Measurements from ENCODE around the gene PIF1. TPM values are rescaled to one million over a fixed set of nuclear protein-coding genes. Genes with fewer than 3 reads are reported as not detected.

The PIF1 gene
- total RNA-seq, 2 experiments from 2014 or later = 82.9 to 126 TPM

DNA sequence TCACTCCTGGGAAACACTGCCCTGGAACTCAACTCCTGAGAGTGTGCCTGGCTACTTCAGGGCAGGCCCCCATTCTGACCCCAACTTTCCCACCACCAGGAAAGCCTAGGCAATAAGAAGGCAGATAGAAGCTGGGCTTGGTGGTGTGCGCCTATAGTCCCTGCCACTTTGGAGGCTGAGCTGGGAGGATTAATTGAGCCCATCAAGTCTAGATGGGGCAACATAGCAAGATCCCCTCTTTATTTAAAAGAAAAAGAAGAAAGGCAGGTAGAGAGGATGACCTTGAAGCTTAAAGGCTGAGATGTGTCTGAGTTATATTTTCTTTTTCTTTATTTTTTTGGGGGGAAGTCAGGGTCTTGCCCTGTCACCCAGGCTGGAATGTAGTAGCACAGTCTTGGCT, 45.8 kb downstream of the PIF1 start:
- no peak overlapping the region for H2AFZ ChIP-seq (ENCODE audit: low read length)
- intact Hi-C loops (cut with micrococcal nuclease; ENCODE audit: unreplicated experiment) = no loop called here
- H3K4me1 ChIP-seq (ENCODE audit: insufficient read depth, low read length, poor library complexity, severe bottlenecking) = no peaks in the 10 kb centered on the region
- H3K79me2 ChIP-seq (ENCODE audit: insufficient read depth, low read depth, low read length) = no peaks in the 10 kb centered on the region
- no peaks in the 10 kb centered on the region for H3K9me2 ChIP-seq (ENCODE audit: insufficient read depth, low read length)
- no peaks in the 10 kb centered on the region for H3K36me3 ChIP-seq (ENCODE audit: insufficient read depth, low read length)
- DNase-seq (ENCODE audit: low spot score) = no peak
- no peak overlapping the region for H3K4me2 ChIP-seq (ENCODE audit: low read length)
- ChIA-PET CTCF (ENCODE audit: unreplicated experiment) (no interaction called here), POLR2A (no interaction called here)
- H4K20me1 ChIP-seq (ENCODE audit: insufficient read depth, low read length) = no peaks in the 10 kb centered on the region
- BruUV-seq (replicated peaks) = no TSS peak
- no peaks in the 10 kb centered on the region for H3K9me3 ChIP-seq (ENCODE audit: low read length)
- no peak overlapping the region for H3K4me3 ChIP-seq (ENCODE audit: low read depth, low read length, poor library complexity, severe bottlenecking)
- H3K27ac ChIP-seq (ENCODE audit: low read depth, low read length, poor library complexity, severe bottlenecking) = no peak overlapping the region
- TF ChIP-seq, protein P1, sequence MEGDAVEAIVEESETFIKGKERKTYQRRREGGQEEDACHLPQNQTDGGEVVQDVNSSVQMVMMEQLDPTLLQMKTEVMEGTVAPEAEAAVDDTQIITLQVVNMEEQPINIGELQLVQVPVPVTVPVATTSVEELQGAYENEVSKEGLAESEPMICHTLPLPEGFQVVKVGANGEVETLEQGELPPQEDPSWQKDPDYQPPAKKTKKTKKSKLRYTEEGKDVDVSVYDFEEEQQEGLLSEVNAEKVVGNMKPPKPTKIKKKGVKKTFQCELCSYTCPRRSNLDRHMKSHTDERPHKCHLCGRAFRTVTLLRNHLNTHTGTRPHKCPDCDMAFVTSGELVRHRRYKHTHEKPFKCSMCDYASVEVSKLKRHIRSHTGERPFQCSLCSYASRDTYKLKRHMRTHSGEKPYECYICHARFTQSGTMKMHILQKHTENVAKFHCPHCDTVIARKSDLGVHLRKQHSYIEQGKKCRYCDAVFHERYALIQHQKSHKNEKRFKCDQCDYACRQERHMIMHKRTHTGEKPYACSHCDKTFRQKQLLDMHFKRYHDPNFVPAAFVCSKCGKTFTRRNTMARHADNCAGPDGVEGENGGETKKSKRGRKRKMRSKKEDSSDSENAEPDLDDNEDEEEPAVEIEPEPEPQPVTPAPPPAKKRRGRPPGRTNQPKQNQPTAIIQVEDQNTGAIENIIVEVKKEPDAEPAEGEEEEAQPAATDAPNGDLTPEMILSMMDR (conservative IDR thresholded peaks at IDR 0.05; ENCODE audit: low read length) = no peak
- no peak for TF ChIP-seq EZH2phosphoT487 (IDR thresholded peaks at IDR 0.05; ENCODE audit: borderline replicate concordance, low read depth, low read length)

DNA sequence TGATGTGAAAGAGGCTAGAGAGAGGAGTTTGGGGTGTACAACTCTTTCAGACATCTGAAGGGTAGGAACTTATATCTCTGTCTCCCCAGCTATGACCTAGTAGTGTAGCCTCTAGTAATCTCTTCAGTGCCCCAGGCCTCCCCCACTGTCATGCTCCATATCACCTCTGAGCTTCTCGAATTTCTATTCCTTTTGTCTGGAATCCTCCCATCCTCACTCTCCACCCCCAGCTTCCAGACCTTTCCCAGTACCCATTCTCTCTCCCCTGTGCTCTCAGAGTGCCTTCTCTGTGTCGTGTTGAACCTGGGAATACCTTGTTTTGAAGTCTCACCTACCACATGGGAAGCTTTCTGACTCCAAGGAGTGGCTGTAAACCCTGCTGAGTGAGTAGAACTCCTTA, 46.4 kb downstream of the PIF1 start:
- no TSS peak for BruUV-seq (replicated peaks)
- Histone ChIP-seq H4K20me1 (ENCODE audit: insufficient read depth, low read length) (no peaks in the 10 kb centered on the region), H3K36me3 (ENCODE audit: insufficient read depth, low read length) (no peaks in the 10 kb centered on the region), H3K4me1 (ENCODE audit: insufficient read depth, low read length, poor library complexity, severe bottlenecking) (no peaks in the 10 kb centered on the region), H3K4me2 (ENCODE audit: low read length) (no peak overlapping the region), H3K9me3 (ENCODE audit: low read length) (no peaks in the 10 kb centered on the region), H3K27ac (ENCODE audit: low read depth, low read length, poor library complexity, severe bottlenecking) (no peak overlapping the region), H3K4me3 (ENCODE audit: low read depth, low read length, poor library complexity, severe bottlenecking) (no peak overlapping the region), H3K79me2 (ENCODE audit: insufficient read depth, low read depth, low read length) (no peaks in the 10 kb centered on the region), H3K9me2 (ENCODE audit: insufficient read depth, low read length) (no peaks in the 10 kb centered on the region), H2AFZ (ENCODE audit: low read length) (no peak overlapping the region)
- TF ChIP-seq, protein P1 (conservative IDR thresholded peaks at IDR 0.05; ENCODE audit: low read length) = no peak
- TF ChIP-seq EZH2phosphoT487 (IDR thresholded peaks at IDR 0.05; ENCODE audit: borderline replicate concordance, low read depth, low read length) = no peak
- POLR2A ChIA-PET = interaction anchor here (0.6 kb wide), 1 partner anchor 53 kb away, joined by 4 read pairs; no protein-coding TSS in a partner anchor
- intact Hi-C loops (cut with micrococcal nuclease; ENCODE audit: unreplicated experiment) = no loop called here
- DNase-seq (ENCODE audit: low spot score) = no peak
- CTCF ChIA-PET (ENCODE audit: unreplicated experiment) = no interaction called here

- TF ChIP-seq EZH2phosphoT487 (IDR thresholded peaks at IDR 0.05; ENCODE audit: borderline replicate concordance, low read depth, low read length) = no peak
- TF ChIP-seq, protein P1 (conservative IDR thresholded peaks at IDR 0.05; ENCODE audit: low read length) = no peak
- DNase-seq (ENCODE audit: low spot score) = no peak
- no TSS peak for BruUV-seq (replicated peaks)
- Histone ChIP-seq H4K20me1 (ENCODE audit: insufficient read depth, low read length) (no peaks in the 10 kb centered on the region), H3K4me2 (ENCODE audit: low read length) (no peak overlapping the region), H3K27ac (ENCODE audit: low read depth, low read length, poor library complexity, severe bottlenecking) (no peak overlapping the region), H3K79me2 (ENCODE audit: insufficient read depth, low read depth, low read length) (no peaks in the 10 kb centered on the region), H3K9me3 (ENCODE audit: low read length) (no peaks in the 10 kb centered on the region), H3K36me3 (ENCODE audit: insufficient read depth, low read length) (no peaks in the 10 kb centered on the region), H2AFZ (ENCODE audit: low read length) (no peak overlapping the region), H3K4me1 (ENCODE audit: insufficient read depth, low read length, poor library complexity, severe bottlenecking) (no peaks in the 10 kb centered on the region), H3K9me2 (ENCODE audit: insufficient read depth, low read length) (no peaks in the 10 kb centered on the region), H3K4me3 (ENCODE audit: low read depth, low read length, poor library complexity, severe bottlenecking) (no peak overlapping the region)
- intact Hi-C loops (cut with micrococcal nuclease; ENCODE audit: unreplicated experiment) = no loop called here
- POLR2A ChIA-PET = no interaction called here
- CTCF ChIA-PET (ENCODE audit: unreplicated experiment) = no interaction called here
Measured at GRCh38 chr15:64776402-64776786, 49.1 kb downstream of the PIF1 start.
